Activated effector memory CD4-positive, alpha-beta T cell treated with Interleukin-2 at 50 U/mL for 16 hours (primary cell): ENCODE data around the gene TSPAN10.
"Not testable (repeated sequence)": the region's sequence is repeated elsewhere in the genome, so short reads cannot be mapped to it uniquely, and the experiment has no call there.

Experiments
- DNase-seq: peaks from one replicate; pipeline ENCODE4 v3.0.0-alpha.2; 2020

Gene TSPAN10

DNA sequence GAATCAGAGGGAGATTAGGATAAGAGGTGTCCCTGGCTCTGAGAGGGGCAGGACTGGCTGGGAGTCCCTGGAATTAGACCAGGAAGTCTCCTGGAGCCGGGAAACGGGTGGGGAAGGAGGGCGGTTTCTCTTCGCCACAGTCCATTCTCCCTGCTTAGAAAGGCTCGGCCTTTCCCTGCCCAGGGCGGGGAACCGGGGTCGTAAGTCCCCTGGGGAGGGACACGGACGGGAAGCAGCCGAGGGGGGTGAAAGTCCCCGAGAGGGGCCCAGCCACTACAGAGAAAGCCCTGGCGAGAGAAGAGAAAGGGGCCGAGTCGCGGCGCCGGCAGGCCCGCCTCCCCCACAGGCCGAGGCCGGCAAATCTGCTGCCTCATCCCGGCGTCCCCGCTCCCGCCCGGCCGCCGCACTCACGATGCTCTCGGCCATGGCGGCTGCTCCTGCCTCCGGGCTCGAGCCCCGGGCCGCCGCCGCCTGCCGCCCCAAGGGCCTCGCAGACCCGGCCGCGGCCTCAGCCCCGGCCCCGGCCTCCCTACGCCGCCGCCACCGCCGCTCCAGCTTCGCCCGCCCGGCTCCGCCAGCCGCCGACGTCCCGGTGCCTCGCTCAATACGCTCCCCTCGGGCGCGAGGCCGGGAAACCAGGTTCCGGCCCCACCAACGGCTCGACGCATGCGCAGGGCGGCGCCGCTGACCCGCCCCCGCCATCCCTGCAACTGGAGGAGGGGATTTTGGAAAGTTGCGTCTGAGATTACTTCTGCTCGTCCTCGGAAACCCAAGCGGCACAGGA lies at the start of gene TSPAN10, which contains the start of gene NPLOC4:
Gene TSPAN10 (plus strand): TSS at position 692 of the 784 bp plus-strand sequence. CDS start 5,217 bp downstream, outside the sequence.
Gene NPLOC4 (minus strand): TSS at position 608 of the 784 bp plus-strand sequence. CDS start 182 bp downstream, at position 426.
- DNase-seq: peak; percentile 77

DNA sequence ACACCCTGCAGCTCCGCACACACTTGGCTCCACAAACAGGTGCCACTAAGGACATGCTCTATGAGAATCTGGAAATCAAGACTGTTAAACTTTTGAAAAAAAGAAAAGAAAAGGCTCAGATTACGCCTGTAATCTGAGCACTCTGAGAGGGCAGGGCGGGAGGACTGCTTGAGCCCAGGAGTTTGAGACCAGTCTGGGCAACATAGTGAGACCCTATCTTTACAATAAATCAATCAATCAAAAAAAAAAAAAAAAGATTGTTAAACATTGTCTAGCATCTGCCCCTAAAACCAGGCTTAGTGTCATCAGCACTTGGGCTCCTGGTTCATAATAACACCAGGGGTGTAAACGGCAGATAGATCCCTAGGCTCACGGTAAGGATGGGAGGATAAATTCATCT lies 47.4 kb upstream of the TSPAN10 start:
- no peak for DNase-seq

DNA sequence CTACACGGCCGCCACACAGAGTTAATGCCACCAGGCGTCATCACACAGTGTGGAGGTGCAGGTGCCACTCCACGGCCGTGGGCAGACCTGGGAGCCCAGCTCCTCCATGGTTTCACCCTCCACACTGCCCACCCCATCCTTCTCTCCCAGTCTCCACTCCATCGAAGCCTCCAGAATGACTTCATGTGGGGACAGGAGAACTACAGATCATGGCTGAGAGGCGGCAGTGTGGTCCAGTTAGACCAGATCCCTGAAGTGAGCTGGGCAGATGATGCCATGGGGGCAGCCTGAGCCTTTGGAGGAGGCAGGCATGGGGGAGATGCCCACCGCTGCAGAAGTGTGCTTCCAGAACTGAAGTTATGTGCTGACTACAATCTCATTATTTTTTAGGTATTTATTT lies 46.9 kb upstream of the TSPAN10 start:
- DNase-seq: no peak

DNA sequence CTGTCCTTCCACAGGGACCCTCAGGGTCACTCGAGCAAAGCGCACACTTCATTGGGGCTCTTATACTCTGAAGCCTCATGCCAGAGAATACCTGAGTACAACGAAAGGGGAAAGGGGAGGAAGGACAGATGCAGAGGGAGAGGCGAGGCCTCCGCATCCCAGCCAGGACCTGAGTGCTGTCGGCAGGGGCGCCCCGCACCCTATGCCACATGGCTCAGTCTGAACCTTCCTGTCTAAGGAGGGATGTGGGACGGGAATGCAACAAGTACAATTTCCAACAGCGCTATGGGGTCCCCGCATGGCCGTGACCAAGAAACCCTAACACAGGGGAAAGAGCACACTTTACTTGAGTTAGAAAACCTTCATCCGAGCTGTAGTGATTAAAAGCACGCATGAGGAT lies 45.0 kb upstream of the TSPAN10 start:
- DNase-seq: no peak

DNA sequence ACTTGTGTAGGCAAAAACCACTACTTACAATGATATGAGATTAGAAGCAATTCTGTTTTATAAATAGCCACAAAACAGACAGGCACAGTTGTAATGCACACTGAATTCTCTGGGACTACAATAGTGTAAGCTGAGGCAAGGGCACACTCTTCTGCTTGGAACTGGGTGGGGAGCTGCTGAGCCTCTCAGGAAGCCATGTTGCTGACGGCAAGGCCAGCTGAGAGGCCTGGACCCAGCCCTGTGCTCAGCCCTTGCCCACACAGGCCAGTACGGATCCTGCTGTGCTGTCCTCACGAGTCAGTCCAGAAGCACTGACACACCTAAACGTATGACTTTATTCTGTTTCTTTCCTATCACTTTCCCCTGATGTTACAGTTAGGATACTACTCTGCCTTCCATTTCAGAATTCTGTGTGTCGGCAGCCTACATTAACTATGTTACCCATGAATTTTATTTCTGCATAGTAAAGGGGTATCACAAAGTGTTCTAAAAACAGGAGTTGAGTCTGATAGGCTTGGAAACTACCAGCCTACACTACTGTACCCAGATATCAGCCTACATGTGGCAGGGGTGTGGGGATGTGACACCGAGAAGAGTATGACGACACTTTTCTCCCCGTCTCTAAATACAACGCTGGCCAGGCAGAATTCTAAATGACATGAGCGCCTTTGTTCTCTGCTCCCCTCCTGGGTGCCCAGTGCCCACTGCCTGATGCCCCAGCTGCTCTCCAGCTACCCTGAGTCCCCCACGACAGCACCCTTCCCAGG lies 43.7 kb upstream of the TSPAN10 start:
- DNase-seq: no peak

DNA sequence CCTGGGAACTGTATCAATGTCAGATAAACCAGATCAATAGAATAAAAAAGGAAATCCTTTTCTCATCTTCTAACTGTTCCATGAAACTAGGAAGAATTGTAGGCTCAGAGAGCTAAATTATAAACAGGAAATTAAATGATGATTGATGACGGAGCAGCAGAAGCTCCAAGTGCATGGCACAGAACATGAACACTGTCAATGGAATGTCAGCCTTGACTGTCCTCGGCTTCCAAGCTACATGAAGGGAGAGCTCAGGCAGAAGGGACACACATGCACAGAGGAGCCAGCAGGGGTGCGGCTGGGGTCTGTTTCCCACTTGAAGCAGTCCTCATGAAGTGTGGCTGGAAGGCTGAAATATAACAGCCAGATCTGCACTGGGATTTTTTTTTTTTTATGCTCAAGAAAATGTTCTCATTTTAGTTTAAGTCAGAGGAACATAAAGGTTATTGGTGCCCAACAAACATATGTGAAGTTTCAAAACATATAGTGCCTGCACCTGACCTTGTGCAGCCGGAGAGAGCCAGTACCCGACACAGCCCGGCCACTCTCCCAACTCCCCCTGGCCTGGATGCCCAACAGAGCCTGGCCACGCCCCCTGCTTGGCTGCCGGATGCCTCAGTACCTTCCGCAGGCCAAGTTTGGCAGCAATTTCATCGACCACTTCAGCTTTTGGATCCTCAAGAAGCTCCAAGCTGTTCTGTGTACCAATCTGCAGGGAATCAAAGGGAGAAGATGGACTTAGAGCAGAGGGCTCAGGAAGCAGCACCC lies 37.1 kb upstream of the TSPAN10 start:
- DNase-seq: no peak

DNA sequence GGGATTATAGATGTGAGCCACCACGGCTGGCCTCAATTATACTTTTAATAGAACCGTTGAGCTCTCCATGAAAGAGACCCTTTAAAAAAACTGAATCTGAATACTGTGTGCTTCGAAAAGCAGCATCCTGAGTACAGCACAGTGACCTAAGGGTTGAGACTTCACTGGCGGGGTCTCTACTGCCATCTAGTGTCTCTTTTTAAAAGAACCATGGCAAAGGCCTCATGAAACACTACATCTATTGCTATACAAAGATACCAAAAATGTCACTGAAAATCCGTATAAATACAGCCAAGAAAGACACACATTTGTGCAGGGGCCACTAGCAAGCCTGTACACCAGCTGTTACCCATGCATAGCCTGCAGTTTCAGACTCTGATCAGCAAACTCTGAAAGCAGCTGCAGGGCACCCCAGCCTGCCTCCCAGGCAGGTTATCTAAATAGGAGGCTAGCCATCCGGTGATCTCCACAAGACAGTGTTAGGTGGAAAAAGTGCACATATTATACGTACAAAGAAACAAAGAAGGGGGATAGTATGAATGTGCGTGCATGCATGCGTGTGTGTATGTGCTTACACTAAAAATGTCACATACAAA lies 35.4 kb upstream of the TSPAN10 start:
- peak; percentile 6 for DNase-seq

DNA sequence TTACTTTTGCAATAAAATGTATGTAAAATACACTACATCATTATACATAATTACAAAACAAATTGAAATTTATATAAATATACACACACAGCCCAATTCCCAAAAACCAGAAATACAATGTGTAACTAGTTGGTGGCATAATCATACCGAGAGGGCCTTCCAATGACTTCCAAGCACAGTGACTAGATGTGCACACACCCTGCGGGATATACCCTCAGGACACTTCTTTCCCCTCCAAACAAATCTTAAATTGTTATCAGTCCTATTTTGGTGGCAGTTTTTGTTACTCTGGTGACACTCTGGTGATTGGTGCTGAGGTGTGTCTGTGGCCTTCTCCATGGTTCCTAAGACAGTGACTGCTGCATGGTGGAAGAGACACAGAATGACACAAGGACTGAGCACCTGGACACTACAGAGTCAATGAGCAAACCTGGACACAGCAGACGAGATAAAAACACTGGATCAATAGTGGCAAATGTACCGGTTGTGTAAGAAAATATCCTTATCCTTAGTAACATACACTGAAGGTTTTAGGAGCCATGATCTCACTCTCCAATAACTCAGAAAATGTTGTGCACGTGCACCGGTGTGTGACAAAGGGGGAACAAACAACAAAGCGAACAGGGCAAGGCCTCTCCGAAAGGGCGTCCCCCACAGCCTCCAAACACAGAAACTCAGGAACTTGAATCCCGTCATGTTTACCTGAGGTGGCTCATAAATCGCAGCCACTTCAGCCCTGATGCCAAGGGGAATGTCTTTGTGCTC lies 33.0 kb upstream of the TSPAN10 start:
- DNase-seq: no peak

DNA sequence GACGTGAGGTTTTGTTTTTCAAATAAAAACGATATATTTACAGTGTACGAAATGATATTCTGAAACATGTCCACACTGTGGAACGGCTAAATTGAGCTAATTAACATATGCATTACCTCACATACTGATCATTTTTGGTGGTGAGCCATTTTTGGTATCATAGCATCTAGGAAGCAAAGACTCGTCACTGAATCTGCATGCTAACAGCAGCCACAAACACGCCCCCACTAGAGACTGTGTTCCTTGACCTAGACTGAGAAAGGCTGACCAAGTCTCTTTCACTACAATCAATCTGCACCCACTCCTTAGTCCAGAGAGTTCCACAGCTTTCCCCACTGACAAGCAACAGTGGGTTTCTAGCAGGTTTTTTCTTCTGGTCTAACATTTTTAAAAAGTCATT lies 29.6 kb upstream of the TSPAN10 start:
- DNase-seq: no peak

DNA sequence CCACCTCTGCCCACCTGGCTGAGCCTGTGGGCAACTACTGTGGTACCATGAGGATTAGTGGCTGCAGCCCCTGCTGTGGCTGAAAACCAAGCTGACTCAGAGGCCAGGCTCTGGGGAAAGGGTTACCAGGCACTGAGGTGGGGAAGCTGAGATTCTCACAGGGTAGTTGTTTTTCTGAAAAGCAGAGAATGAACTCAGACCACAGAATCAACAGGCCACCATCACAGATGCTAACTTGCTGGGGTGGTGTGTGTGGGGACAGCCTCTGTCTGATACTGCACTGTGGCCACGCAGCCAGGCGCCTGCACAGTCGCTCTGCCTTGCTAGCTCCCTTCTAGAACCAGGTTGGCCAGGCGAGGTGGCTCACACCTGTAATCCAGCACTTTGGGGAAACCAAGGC lies 28.9 kb upstream of the TSPAN10 start:
- DNase-seq: no peak

DNA sequence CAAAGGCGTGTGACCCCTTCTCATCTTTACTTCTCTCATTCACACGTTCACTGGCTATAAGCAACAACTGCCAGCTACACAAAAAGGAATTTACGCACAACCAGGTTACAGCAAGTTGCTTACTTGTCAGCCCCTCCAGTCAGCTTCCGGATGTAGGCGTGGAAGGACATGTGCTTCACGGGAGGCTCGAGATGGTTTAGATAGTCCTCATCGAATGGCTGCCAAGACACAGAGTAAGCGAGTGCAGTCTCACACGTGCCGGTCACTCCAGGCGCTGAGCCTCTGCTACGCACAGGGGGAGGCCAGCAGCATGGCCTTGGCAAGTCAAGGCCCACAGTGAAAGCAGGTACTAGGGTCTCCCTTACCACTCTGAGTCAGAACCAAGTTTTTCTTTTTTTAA lies 28.4 kb upstream of the TSPAN10 start:
- no peak for DNase-seq

DNA sequence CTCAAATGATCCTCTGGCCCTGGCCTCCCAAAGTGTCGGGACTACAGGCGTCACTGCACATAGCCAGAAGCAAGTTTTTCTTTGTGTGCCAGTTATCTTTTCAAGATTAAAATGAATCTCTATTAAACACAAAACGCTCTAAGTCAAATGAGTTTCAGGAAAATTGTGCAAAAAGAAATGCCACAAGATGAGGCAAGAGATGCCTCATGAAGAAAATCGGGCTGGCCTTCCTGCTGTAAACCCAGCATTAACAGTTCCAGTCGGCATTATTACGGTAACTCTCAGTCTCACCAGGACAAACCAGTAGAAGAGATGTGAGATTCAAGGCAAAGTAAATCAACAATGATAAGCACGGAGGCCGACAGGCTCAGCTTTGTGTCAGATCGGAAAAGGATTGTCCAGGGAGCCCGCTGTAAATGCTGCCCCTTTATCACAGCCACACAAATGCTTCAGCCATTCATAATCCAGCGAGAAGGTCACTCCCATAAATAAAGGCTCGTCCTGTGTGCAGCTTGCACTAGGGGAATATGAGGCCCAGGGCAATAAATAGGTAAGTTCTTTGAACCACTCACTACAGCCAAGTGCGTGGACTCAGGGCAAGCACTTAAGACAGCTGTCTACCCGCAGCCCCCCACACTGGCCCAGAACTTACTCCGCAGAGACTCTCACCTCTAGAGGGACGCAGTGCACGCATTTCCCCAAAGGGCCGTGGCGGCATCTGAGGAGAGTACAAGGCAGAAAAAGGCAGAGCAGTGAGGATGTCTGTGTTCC lies 27.3 kb upstream of the TSPAN10 start:
- DNase-seq: no peak

DNA sequence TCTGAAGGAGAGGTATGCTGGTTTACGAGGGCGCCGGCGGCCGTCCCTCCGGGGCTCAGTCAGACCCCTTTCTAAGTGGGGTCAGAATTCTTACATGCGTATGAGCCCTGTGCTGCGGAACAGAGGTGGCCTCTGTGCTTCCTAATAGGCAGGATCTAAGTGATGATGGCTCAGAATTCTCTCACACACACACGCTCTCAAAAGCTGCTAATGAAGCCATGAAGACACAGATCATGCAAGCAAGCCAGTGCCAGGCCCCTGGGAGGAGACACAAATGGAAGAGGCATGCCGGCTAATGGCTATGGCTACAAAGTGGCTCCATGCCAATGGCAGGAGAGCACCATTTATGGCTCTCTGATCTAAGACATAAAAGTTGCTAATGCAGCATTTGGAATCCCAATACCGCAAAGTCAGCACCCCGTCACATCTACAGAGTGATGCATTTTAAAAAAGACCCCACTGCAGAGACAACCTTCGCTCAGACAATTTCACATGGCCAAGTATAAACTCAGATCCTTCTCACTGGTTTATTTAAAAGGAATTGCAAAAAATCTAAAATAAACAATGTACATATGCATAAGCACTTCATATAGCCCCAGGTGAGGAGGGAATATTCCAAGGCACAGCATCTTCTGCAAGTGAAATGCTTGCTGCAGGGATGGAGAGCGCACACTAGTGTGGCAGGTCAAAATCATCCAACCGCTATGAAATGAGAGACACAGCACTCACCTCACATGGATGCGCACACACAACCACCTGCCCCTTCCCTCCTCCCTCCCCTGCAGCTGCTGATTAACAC lies 24.6 kb upstream of the TSPAN10 start:
- DNase-seq: no peak

DNA sequence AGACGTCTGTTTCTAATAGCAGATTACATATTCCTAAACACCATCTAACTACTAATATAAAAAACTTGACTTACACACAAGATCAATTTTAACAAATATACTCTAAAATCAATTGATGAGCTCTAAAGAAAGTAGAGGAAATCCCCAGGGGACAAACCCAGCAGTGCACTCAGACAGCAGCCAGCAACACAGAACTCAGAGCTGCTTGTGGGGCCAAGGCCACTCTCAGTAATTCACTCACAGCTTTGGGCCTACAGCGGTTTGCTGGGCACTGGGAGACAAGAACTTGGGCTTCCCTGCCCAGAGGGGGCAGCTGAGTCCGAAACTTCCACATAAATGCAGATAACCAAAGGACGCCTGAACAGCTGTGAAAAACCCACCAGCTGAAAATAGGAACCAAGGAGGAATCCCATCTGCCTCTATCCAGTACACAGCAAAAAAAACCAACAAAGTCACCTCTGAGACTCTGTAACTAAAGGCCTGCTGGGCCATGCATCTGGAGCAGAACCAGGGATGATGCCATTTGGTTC lies 21.5 kb upstream of the TSPAN10 start:
- DNase-seq: no peak

DNA sequence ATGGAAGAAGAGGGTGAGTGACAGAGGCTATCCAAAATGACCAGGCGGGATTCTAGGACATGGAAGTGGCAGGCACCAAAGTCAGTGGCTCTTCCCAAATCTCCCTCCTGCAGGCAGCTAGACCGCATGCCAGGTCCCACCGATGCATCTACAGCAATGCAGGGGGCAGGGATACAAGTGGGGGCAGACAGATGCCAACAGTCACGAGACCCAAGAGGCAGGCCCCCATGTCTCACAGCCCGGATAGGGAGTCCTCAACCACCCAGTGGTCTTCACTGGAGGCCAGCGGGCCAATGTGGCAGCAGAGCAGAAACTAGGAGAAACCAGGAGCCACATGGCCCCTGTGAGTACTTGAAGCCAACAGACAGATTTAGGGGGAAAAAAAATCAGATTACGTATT lies 20.1 kb upstream of the TSPAN10 start:
- DNase-seq: no peak

DNA sequence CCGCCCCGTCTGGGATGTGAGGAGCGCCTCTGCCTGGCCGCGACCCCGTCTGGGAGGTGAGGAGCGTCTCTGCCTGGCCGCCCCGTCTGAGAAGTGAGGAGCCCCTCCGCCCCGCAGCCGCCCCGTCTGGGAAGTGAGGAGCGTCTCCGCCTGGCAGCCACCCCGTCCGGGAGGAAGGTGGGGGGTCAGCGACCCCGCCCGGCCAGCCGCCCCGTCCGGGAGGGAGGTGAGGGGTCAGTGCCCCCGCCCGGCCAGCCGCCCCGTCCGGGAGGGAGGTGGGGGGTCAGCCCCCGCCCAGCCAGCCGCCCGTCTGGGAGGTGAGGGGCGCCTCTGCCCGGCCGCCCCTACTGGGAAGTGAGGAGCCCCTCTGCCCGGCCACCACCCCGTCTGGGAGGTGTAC lies 18.7 kb upstream of the TSPAN10 start:
- DNase-seq: not testable (repeated sequence)

DNA sequence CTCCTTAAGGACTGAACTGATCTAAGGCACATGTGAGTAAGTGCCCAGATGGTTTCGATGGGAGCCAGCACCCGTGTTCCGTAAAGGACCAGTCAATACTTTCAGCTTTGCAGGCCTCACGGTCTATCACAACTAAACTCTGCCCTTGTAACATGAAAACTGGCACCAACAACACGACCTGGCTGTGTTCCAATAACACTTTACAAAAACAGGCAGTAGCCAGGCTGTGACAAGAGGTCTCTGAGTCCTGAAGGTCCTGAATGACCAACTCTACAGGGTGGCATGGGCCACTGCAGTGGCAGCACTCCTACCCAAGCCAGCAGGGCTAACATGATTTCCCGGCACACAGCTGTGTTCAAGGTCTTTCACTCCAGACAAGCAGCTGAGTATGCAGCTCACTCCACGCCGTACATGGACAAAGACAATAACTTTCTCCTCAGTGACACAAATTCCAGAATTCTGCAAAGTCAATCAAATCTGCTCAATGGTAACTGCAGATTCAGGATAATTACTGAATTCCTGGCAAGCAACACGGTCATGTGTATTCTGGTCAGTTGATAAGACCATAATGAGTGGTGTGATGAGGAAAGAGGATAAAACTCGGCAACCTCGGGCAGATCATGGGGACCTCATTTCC lies 15.4 kb upstream of the TSPAN10 start:
- no peak for DNase-seq

DNA sequence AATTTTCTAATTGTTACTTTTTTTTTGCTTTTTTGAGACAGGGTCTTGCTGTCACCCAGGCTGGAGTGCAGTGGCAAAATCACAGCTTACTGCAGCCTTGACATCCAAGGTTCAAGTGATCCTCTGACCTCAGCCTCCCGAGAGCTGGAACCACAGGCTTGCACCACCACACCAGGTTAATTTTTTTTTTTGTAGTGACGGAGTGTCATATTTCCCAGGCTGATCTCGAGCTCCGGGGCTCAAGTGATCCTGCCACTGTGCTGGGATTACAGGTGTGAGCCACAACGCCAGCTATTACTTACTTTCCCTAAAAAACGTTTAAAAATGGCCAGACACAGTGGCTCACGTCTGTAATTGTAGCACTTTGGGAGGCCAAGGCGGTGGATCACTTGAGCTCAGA lies 6.7 kb upstream of the TSPAN10 start:
- no peak for DNase-seq

DNA sequence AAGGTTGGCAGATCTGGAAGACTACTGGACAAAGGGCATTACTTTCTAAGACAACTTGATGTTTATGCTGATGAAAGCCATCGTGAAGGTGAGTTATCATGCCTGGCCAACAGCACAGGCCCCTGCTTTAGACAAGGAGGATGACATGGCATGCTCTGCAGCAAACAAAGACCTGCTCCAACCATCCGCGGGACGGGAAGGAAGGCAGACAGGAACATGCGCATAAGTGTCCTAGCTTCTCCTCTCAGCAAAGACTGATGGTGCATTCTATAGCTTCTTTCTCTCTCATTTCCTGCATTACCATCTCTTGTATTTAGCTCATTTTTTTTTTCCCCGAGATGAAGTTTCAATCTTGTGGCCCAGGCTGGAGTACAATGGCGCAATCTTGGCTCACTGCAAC lies 5.5 kb upstream of the TSPAN10 start:
- no peak for DNase-seq

DNA sequence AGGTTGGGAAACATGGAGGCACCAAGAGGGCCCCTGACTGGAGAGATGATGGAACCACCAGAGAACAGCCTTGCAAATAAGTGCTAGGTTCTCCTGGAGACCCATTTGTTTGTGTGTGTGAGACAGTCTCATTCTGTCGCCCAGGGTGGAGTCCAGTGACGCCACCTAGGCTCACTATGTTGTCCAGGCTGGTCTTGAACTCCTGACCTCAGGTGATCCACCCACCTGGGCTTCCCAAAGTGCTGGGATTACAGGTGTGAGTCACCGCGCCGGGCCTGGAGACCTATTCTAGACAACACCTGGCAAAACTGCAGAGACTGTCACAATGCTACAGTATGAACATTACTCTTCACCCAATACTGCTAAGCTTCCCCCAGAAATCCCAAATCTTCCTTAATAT lies 1.6 kb upstream of the TSPAN10 start:
- DNase-seq: no peak
